Ramos (cell line): ENCODE measurements around the gene CARD19.
"Not testable (repeated sequence)": the region's sequence is repeated elsewhere in the genome, so short reads cannot be mapped to it uniquely, and the experiment has no call there.

ENCODE experiments used
- in situ Hi-C: fragments of 300-500 bp; cut with MboI; formaldehyde crosslinking; loops from one replicate; pipeline ENCODE4 v1.14.3; 2022; ENCODE audit warnings: low sequenced_read_pairs; ENCODE audit not compliant: unreplicated experiment

Gene CARD19

GRCh38 chr9:93098236-93098946 is 2.4 kb downstream of the CARD19 start:
- in situ Hi-C loops, result no loop called here

- in situ Hi-C loops, result no loop called here
These were observed 3.7 kb downstream of the CARD19 start for GRCh38 chr9:93099551-93100275.

GRCh38 chr9:93100276-93100636 is 4.2 kb downstream of the CARD19 start:
- in situ Hi-C loops, result no loop called here

- in situ Hi-C loops, result not testable (repeated sequence)
These were observed 5.1 kb downstream of the CARD19 start for GRCh38 chr9:93101086-93101485.

GRCh38 chr9:93105620-93106019 is 9.6 kb downstream of the CARD19 start:
- in situ Hi-C loops, result no loop called here

GRCh38 chr9:93107151-93107824 is 11.3 kb downstream of the CARD19 start:
- in situ Hi-C loops, result no loop called here

GRCh38 chr9:93107825-93108161 is 11.8 kb downstream of the CARD19 start:
- in situ Hi-C loops, result no loop called here

- in situ Hi-C loops, result no loop called here
These were observed 12.4 kb downstream of the CARD19 start for GRCh38 chr9:93108291-93109041.

- in situ Hi-C loops, result no loop called here
These were observed 14.4 kb downstream of the CARD19 start for GRCh38 chr9:93110311-93110855.

GRCh38 chr9:93111001-93111370 is 15.0 kb downstream of the CARD19 start:
- in situ Hi-C loops, result no loop called here

- in situ Hi-C loops, result no loop called here
These were observed 15.5 kb downstream of the CARD19 start for GRCh38 chr9:93111371-93112115.

- in situ Hi-C loops, result no loop called here
These were observed 16.3 kb downstream of the CARD19 start for GRCh38 chr9:93112116-93112863.

GRCh38 chr9:93112864-93113389 is 16.9 kb downstream of the CARD19 start:
- in situ Hi-C loops, result no loop called here

- in situ Hi-C loops, result no loop called here
These were observed 18.4 kb downstream of the CARD19 start for GRCh38 chr9:93114169-93114983.

- in situ Hi-C loops, result no loop called here
These were observed 18.9 kb downstream of the CARD19 start for GRCh38 chr9:93114984-93115335.

- in situ Hi-C loops, result no loop called here
These were observed 19.6 kb downstream of the CARD19 start for GRCh38 chr9:93115486-93116071.

GRCh38 chr9:93116072-93116961 is 20.3 kb downstream of the CARD19 start:
- in situ Hi-C loops, result no loop called here
